Dermis lymphatic vessel endothelial cell (primary cell): ENCODE results near the gene ESAM. TPM values are rescaled to one million over a fixed set of nuclear protein-coding genes. Genes with fewer than 3 reads are reported as not detected.

Experiments
- total RNA-seq: library from RNA; depleted of rRNA; stranded (reverse); fragments of >200 nt; gene quantifications from 2 replicates; pipeline ENCODE4 v1.2.1, GENCODE V29; 2014

ESAM gene, protein sequence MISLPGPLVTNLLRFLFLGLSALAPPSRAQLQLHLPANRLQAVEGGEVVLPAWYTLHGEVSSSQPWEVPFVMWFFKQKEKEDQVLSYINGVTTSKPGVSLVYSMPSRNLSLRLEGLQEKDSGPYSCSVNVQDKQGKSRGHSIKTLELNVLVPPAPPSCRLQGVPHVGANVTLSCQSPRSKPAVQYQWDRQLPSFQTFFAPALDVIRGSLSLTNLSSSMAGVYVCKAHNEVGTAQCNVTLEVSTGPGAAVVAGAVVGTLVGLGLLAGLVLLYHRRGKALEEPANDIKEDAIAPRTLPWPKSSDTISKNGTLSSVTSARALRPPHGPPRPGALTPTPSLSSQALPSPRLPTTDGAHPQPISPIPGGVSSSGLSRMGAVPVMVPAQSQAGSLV
- total RNA-seq: 9.3 and 15.8 TPM in 2 replicates

DNA sequence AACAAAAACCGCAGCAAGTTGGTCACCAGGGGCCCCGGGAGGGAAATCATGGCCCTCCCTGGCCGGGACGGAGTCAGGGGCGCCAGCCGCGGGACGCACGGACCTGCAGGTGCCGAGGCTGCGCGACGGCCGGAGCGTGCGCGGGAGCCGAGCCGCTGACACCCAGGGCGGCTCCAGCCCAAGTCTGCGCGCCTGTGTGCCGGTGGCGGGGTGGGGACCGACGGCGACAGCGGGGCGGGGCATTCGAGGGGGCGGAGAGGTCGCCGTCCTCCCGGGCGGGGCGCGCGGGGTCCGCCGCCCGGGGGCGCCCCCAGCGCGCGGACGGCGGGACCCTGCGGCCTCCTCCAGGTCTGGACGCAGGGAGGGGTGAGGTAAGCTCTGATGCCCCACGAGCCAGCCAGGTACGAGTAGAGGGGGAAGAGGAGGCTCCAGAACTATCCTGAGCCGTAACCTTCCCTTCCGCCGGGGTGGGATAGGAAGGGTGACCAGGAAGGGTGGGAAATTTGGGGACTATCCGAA lies at the start of gene ESAM:
TSS of gene ESAM (minus strand) at position 186 of the 519 bp plus-strand sequence. CDS start at position 50, 136 bp downstream.

DNA sequence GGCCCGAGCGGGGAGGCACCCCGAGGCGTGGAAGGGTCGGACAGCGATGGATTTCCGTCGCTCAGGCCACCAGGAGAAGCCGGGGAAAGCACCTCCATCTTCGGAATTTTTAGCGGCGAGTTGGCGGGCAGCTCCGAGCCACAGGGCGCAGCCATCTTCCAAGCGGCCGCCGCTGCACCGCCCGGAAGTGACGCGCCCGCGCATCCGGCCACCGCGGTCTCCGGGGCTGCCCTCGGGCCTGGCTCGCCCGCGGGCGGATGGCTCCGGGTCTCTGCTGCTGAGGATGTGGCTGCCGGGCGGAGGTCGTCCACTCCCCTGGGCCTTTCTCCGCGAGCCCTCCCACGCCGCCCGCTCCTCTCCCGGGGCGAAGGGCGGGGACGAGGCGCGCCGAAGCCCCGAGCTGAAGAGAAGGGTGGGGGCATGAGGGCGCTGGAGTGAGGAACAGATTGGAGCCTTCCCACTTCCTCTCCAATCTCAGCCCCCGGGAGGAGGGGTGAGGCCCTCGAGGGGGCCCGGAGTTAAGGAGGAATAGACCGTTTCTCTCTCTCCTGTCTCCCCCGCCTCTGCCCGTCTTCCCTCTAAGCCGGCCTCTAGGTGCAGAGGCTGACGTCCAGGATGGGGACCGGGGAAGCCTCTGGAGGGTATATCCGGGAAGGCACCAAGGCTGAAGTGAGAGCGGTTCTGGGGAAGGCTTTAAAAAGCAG lies 38.3 kb upstream of the ESAM start, which contains the start of gene MSANTD2:
TSS of gene MSANTD2 (minus strand) at position 181 of the 704 bp plus-strand sequence. CDS start at position 155, 26 bp downstream.

DNA sequence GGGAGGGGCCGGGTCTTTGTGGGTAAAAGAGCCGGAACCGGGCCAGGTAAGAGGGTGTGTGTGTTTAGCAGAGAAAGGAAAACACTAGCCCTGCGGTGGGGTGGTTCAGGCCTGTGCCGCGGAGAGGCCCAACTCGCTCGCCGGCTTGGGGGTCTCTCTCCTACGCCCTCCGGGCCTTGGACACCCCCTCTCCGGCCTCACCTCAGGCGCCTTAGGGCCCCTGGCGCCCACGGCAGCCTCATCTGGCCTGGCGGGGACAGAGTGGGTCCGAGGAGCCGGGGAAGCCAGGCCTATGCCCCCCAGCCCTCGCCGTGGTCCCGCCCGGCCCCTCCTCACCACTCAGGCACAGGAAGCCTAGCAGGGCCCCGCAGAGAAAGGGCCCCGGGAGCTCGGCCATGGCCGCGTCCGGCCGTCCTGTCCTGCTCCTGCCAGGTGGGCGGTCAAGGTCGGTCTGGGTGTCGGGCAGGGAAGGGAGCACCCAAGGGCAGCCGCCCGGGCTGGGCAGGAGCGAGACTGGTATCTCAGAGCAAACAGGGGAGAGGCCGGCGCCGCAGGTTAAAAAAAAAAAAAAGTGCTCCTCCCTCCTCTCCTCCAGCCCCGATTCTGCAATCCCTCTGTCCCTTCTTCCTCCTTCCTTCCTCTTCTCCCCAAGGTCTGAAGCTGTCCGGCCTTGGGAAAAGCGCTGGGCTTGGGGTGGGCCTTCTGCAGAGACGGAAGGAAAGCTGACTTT lies 10.2 kb downstream of the ESAM start, which contains the start of gene VSIG2:
TSS of gene VSIG2 (minus strand) at position 515 of the 730 bp plus-strand sequence. CDS start at position 397, 118 bp downstream.

DNA sequence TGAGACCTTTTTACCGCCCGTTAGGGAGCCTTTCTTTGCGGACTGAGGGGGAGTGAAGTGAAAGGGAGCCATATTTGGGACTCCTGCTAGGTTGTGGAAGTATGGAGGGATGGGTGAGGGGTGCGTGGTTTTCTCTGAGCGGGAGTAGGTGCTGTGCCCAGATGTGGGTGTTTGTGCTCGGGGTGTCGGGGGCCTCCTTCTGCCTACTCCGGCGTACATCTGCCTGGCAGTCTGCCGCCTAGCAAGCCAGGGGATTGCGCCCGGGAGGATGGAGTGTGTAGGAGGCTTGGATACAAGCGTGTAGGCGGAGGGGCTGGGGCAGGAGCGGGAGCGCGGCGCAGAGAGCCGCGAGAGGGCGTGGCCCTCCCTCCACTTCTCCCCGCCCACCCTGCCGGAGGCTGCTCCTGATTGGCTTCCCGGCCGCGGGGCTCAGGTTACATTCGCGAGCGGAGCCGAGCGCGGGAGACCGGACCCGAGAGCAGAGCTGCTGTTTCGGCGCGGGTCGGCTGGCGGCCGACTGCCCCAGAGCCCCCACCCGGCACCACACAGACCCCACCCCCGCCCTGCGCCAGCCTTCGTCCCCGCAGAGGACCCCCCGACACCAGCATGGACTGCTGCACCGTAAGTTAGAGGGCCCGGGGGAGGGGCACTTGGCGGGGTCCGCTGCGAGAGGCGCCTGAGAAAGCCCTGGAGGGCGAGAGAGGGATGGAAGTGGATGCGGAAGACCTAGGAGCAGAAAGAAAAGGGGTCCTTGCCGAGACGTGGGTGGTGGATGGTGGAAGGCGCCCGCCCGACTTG lies 22.4 kb downstream of the ESAM start, which contains the start of gene NRGN:
TSS of gene NRGN (plus strand) at position 464 of the 798 bp plus-strand sequence. CDS start at position 607, 143 bp downstream.

Other genes with a start within 250 kb of the ESAM start
- not detected in 2 replicates for gene OR8B12, start 218.6 kb downstream of the ESAM start, total RNA-seq
- gene OR8A1, start 192.3 kb downstream of the ESAM start, total RNA-seq: not detected in 2 replicates
- gene PANX3, start 150.9 kb downstream of the ESAM start, total RNA-seq: not detected in 2 replicates
- 17.6 and 18.0 TPM in 2 replicates for gene TBRG1, start 139.4 kb downstream of the ESAM start, total RNA-seq
- 12.2 and 13.8 TPM in 2 replicates for gene SIAE, start 88.6 kb downstream of the ESAM start, total RNA-seq
- 3.6 and 5.9 TPM in 2 replicates for gene SPA17, start 88.4 kb downstream of the ESAM start, total RNA-seq
- 0.11 and 0.17 TPM in 2 replicates for gene NRGN, start 22.3 kb downstream of the ESAM start, total RNA-seq
- under 0.01 and 0.09 TPM in 2 replicates for gene VSIG2, start 10.0 kb downstream of the ESAM start, total RNA-seq
- 6.0 and 8.9 TPM in 2 replicates for gene MSANTD2, start 38.1 kb upstream of the ESAM start, total RNA-seq
- gene ROBO3, start 103.1 kb upstream of the ESAM start, total RNA-seq: 13.1 and 15.0 TPM in 2 replicates
- 181 and 296 TPM in 2 replicates for gene ROBO4, start 135.6 kb upstream of the ESAM start, total RNA-seq
- not detected in 2 replicates for gene HEPN1, start 157.0 kb upstream of the ESAM start, total RNA-seq
- gene HEPACAM, start 173.8 kb upstream of the ESAM start, total RNA-seq: under 0.01 TPM in 2 replicates
- 0.76 and 1.5 TPM in 2 replicates for gene CCDC15, start 191.9 kb upstream of the ESAM start, total RNA-seq